Ishikawa (cell line): ENCODE data around the gene PPP1R13L.

Experiments used
- EGR1 ChIP-seq: IDR thresholded peaks from 2 replicates; pipeline ENCODE4 v1.6.1; 2012
- EP300 ChIP-seq: IDR thresholded peaks from 2 replicates; pipeline ENCODE4 v1.6.1; 2012; ENCODE audit warnings: borderline replicate concordance
- RAD21 ChIP-seq: IDR thresholded peaks from 2 replicates; pipeline ENCODE4 v1.6.1; 2012; ENCODE audit warnings: low read depth
- TAF1 ChIP-seq: IDR thresholded peaks from 2 replicates; pipeline ENCODE4 v1.6.1; 2012; ENCODE audit warnings: low read depth, mild to moderate bottlenecking
- YY1 ChIP-seq: IDR thresholded peaks from 2 replicates; pipeline ENCODE4 v1.6.1; 2012; ENCODE audit warnings: low read depth
- TF ChIP-seq, protein P1 (sequence below): IDR thresholded peaks from 2 replicates; pipeline ENCODE4 v1.6.1; 2012
- TF ChIP-seq, protein P2 (sequence below): IDR thresholded peaks from 2 replicates; pipeline ENCODE4 v1.6.1; 2012; ENCODE audit warnings: low read depth, mild to moderate bottlenecking

DNA sequence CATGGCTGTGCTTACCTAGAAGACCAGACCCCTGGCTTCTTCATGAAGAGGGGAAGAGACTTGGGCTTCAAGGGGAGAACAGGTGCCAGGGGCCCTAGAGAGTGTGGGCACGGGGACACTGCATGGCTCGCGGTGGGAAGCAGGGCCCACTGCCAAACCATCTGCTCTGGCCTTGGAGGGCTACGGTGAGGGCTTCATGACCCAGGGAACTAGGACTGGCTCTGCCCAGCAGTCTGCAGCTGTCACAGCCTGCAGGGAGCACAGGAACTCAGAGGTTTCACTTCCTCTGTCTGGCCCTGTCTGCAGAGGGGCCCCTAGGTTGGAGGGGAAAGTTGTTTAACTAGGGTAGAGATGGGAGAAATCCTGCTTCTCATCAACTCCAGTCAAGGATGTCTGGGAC is 14.5 kb upstream of the PPP1R13L start:
- TF ChIP-seq, protein P1, sequence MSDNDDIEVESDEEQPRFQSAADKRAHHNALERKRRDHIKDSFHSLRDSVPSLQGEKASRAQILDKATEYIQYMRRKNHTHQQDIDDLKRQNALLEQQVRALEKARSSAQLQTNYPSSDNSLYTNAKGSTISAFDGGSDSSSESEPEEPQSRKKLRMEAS = no peak
- TF ChIP-seq TAF1 = no peak
- TF ChIP-seq YY1 = no peak
- no peak for TF ChIP-seq EGR1
- TF ChIP-seq EP300 = no peak
- TF ChIP-seq RAD21 = no peak
- TF ChIP-seq, protein P2, sequence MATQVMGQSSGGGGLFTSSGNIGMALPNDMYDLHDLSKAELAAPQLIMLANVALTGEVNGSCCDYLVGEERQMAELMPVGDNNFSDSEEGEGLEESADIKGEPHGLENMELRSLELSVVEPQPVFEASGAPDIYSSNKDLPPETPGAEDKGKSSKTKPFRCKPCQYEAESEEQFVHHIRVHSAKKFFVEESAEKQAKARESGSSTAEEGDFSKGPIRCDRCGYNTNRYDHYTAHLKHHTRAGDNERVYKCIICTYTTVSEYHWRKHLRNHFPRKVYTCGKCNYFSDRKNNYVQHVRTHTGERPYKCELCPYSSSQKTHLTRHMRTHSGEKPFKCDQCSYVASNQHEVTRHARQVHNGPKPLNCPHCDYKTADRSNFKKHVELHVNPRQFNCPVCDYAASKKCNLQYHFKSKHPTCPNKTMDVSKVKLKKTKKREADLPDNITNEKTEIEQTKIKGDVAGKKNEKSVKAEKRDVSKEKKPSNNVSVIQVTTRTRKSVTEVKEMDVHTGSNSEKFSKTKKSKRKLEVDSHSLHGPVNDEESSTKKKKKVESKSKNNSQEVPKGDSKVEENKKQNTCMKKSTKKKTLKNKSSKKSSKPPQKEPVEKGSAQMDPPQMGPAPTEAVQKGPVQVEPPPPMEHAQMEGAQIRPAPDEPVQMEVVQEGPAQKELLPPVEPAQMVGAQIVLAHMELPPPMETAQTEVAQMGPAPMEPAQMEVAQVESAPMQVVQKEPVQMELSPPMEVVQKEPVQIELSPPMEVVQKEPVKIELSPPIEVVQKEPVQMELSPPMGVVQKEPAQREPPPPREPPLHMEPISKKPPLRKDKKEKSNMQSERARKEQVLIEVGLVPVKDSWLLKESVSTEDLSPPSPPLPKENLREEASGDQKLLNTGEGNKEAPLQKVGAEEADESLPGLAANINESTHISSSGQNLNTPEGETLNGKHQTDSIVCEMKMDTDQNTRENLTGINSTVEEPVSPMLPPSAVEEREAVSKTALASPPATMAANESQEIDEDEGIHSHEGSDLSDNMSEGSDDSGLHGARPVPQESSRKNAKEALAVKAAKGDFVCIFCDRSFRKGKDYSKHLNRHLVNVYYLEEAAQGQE = no peak
